ENCODE measurements around the gene AMOTL1.

- TF ChIP-seq LEF1 (IDR thresholded peaks at IDR 0.05; ENCODE audit: borderline replicate concordance) = no peak
- no peak for TF ChIP-seq BHLHE40 (IDR thresholded peaks at IDR 0.05; ENCODE audit: borderline replicate concordance)
- no peak for TF ChIP-seq TARDBP (IDR thresholded peaks at IDR 0.05)
- no peak for TF ChIP-seq ELF4 (IDR thresholded peaks at IDR 0.05)
- TF ChIP-seq ARNT (IDR thresholded peaks at IDR 0.05) = no peak
Measured at GRCh38 chr11:94770563-94771120, 2.5 kb downstream of the AMOTL1 start.
